HCT116 (cell line): ENCODE measurements around the gene GABRG2. TPM values are rescaled to one million over a fixed set of nuclear protein-coding genes. Genes with fewer than 3 reads are reported as not detected.

Source experiments
- ATAC-seq: fragments of 200-7000 bp; cut with Tn5 transposase; 2 replicates; pipeline ENCODE4 v1.9.1; 2020; ENCODE audit warnings: mild to moderate bottlenecking, moderate library complexity
- BruUV-seq: library from RNA; stranded (reverse); fragments of 400-500 nt; replicated peaks from 2 replicates; lab custom pipeline; 2021; lab: Mats Ljungman, UMichigan
- CTCF ChIA-PET: fragments of 300-600 bp; sonication (Branson Sonifier 250); formaldehyde crosslinking; loops from one replicate; lab custom pipeline; 2021; ENCODE audit warnings: antibody characterized with exemption; lab: Charles Lee
- POLR2A ChIA-PET: fragments of 300-600, 350-600 bp; sonication (Branson Sonifier 250); formaldehyde crosslinking; loops from one replicate; lab custom pipeline; 2021; ENCODE audit warnings: antibody characterized with exemption; lab: Charles Lee
- RAD21 ChIA-PET, 2 experiments: fragments of 300-600 bp; sonication (Branson Sonifier 250); formaldehyde crosslinking; loops; one replicate each; lab custom pipeline; 2023; ENCODE audit warnings: low total read pairs in 2 of 2; ENCODE audit not compliant: uncharacterized antibody in 2 of 2, unreplicated experiment in 2 of 2, low non-redundant PET in 1 of 2; lab: Charles Lee
- DNase-seq: peaks from one replicate; pipeline ENCODE4 v3.0.0-alpha.2; 2010; ENCODE audit warnings: low read depth, low spot score
- H2AFZ ChIP-seq: fragments of 200-600 bp; shearing (Covaris generic), sonication (generic); 2 replicates; pipeline ENCODE4 v1.6.1; 2017; ENCODE audit warnings: low read depth, mixed run types, mixed read lengths, antibody characterized with exemption, low read length; ENCODE audit not compliant: poor library complexity, severe bottlenecking
- H3K27ac ChIP-seq: 2 replicates; pipeline ENCODE4 v1.5.1; 2012; ENCODE audit warnings: low read depth, low read length
- H3K27me3 ChIP-seq: fragments of 200-600 bp; sonication (generic); 2 replicates; pipeline ENCODE4 v1.6.1; 2016; ENCODE audit warnings: mixed run types, low read length, mixed read lengths; ENCODE audit not compliant: insufficient read depth
- H3K36me3 ChIP-seq, 2 experiments: fragments of 200-500 bp in 1 of 2; fragments of 200-600 bp in 1 of 2; sonication (Bioruptor generic) in 1 of 2; sonication (generic) in 1 of 2; 2 replicates each; pipeline versions ENCODE4 v1.5.1 to v1.6.1; 2014 to 2016; ENCODE audit warnings: low read length in 2 of 2, inconsistent platforms in 1 of 2, mixed read lengths in 1 of 2, mixed run types in 1 of 2; ENCODE audit not compliant: insufficient read depth in 2 of 2, control insufficient read depth in 1 of 2
- H3K4me1 ChIP-seq, 2 experiments: fragments of 200-600 bp in 1 of 2; sonication (generic) in 1 of 2; 2 replicates each; pipeline versions ENCODE4 v1.5.1 to v1.6.1; 2012 to 2017; ENCODE audit warnings: low read length in 2 of 2, inconsistent platforms in 1 of 2, mild to moderate bottlenecking in 1 of 2, mixed read lengths in 1 of 2, mixed run types in 1 of 2, moderate library complexity in 1 of 2; ENCODE audit not compliant: insufficient read depth in 2 of 2, control insufficient read depth in 1 of 2
- H3K4me2 ChIP-seq: fragments of 200-600 bp; sonication (generic); 2 replicates; pipeline ENCODE4 v1.6.1; 2017; ENCODE audit warnings: mixed run types, low read length, mixed read lengths
- H3K4me3 ChIP-seq, 2 experiments: fragments of 200-600 bp in 1 of 2; sonication (generic) in 1 of 2; replicated peaks in 1 of 2; 2 replicates each; pipeline ENCODE4 v1.5.1; 2011 to 2016; ENCODE audit warnings: low read length in 2 of 2, control low read depth in 1 of 2, low read depth in 1 of 2, mild to moderate bottlenecking in 1 of 2, mixed read lengths in 1 of 2, mixed run types in 1 of 2
- H3K79me2 ChIP-seq: fragments of 200-600 bp; sonication (generic); 2 replicates; pipeline ENCODE4 v1.6.1; 2017; ENCODE audit warnings: mild to moderate bottlenecking, mixed run types, low read length, moderate library complexity, mixed read lengths; ENCODE audit not compliant: insufficient read depth
- H3K9ac ChIP-seq: fragments of 200-600 bp; sonication (generic); 2 replicates; pipeline ENCODE4 v1.6.1; 2016; ENCODE audit warnings: low read length, mixed read lengths
- H3K9me2 ChIP-seq: fragments of 200-600 bp; sonication (generic), shearing (Covaris generic); 2 replicates; pipeline ENCODE4 v1.6.1; 2017; ENCODE audit warnings: mixed run types, mild to moderate bottlenecking, moderate library complexity; ENCODE audit not compliant: insufficient read depth
- H3K9me3 ChIP-seq, 2 experiments: fragments of 200-500 bp in 1 of 2; fragments of 200-600 bp in 1 of 2; sonication (Bioruptor generic) in 1 of 2; sonication (generic) in 1 of 2; 2 replicates each; pipeline ENCODE4 v1.6.1; 2014 to 2017; ENCODE audit warnings: low read length in 2 of 2, mixed read lengths in 2 of 2, inconsistent platforms in 1 of 2, low read depth in 1 of 2, mild to moderate bottlenecking in 1 of 2, mixed run types in 1 of 2, moderate library complexity in 1 of 2; ENCODE audit not compliant: control insufficient read depth in 1 of 2, insufficient read depth in 1 of 2
- H4K20me1 ChIP-seq: fragments of 200-600 bp; sonication (generic), shearing (Covaris generic); 2 replicates; pipeline ENCODE4 v1.6.1; 2017; ENCODE audit warnings: mixed run types, mild to moderate bottlenecking, moderate library complexity; ENCODE audit not compliant: insufficient read depth
- ATF3 ChIP-seq: IDR thresholded peaks from 2 replicates; pipeline ENCODE4 v1.6.1; 2012
- CBX3 ChIP-seq: IDR thresholded peaks from 2 replicates; pipeline ENCODE4 v1.6.1; 2012; ENCODE audit warnings: low read depth
- CEBPB ChIP-seq: IDR thresholded peaks from 2 replicates; pipeline ENCODE4 v1.6.1; 2012; ENCODE audit warnings: low read depth
- CTCF ChIP-seq, 3 experiments: fragments of 200-600 bp in 1 of 3; sonication (generic) in 1 of 3; IDR thresholded peaks in 2 of 3; conservative IDR thresholded peaks in 1 of 3; 2 replicates each; pipeline ENCODE4 v1.5.1; 2012 to 2017; ENCODE audit warnings: low read depth in 2 of 3, low read length in 2 of 3, antibody characterized with exemption in 1 of 3, borderline replicate concordance in 1 of 3, control low read depth in 1 of 3, mild to moderate bottlenecking in 1 of 3, mixed read lengths in 1 of 3, mixed run types in 1 of 3, moderate library complexity in 1 of 3; ENCODE audit not compliant: insufficient read depth in 1 of 3
- EGR1 ChIP-seq: IDR thresholded peaks from 2 replicates; pipeline ENCODE4 v1.6.1; 2012; ENCODE audit warnings: low read depth
- EZH2 ChIP-seq: fragments of 200-600 bp; sonication (generic); IDR thresholded peaks from 2 replicates; pipeline ENCODE4 v1.6.1; 2017; ENCODE audit warnings: antibody characterized with exemption, mixed run types
- EZH2phosphoT487 ChIP-seq: fragments of 200-600 bp; IDR thresholded peaks from 2 replicates; pipeline ENCODE4 v1.6.1; 2018; ENCODE audit warnings: antibody characterized with exemption, borderline replicate concordance
- FOSL1 ChIP-seq: IDR thresholded peaks from 2 replicates; pipeline ENCODE4 v1.6.1; 2012; ENCODE audit warnings: low read depth
- JUND ChIP-seq: IDR thresholded peaks from 2 replicates; pipeline ENCODE4 v1.6.1; 2012
- POLR2A ChIP-seq: IDR thresholded peaks from 2 replicates; pipeline ENCODE4 v1.7.0; 2011; ENCODE audit warnings: borderline replicate concordance; ENCODE audit not compliant: insufficient read depth, insufficient read length; ENCODE audit errors: extremely low read depth
- RAD21 ChIP-seq: IDR thresholded peaks from 2 replicates; pipeline ENCODE4 v1.6.1; 2012; ENCODE audit warnings: low read depth, mild to moderate bottlenecking
- SIN3A ChIP-seq: IDR thresholded peaks from 2 replicates; pipeline ENCODE4 v1.6.1; 2012; ENCODE audit warnings: low read depth
- SP1 ChIP-seq: IDR thresholded peaks from 2 replicates; pipeline ENCODE4 v1.6.1; 2012; ENCODE audit warnings: low read depth
- SRF ChIP-seq: IDR thresholded peaks from 2 replicates; pipeline ENCODE4 v1.6.1; 2012; ENCODE audit warnings: low read depth
- ZBTB33 ChIP-seq: IDR thresholded peaks from 2 replicates; pipeline ENCODE4 v1.6.1; 2011; ENCODE audit warnings: mild to moderate bottlenecking, low read length, moderate library complexity; ENCODE audit not compliant: insufficient replicate concordance; ENCODE audit errors: extremely low read depth
- intact Hi-C: fragments of 100-400 bp; cut with micrococcal nuclease; formaldehyde crosslinking; loops from 2 replicates; pipeline ENCODE4 v1.10.0; 2022
- total RNA-seq: library from RNA; stranded (reverse); gene quantifications from one replicate; pipeline ENCODE4 v1.2.1, GENCODE V29; 2021; ENCODE audit not compliant: unreplicated experiment

GABRG2 gene
- total RNA-seq, 1 experiment from 2014 or later = 5.8 TPM

GRCh38 chr5:162067162-162067561 lies 411 bp upstream of the GABRG2 start:
- H3K27me3 ChIP-seq = no peaks in the 10 kb centered on the region
- H3K9me3 ChIP-seq = no peaks in the 10 kb centered on the region
- no peaks in the 10 kb centered on the region for H3K36me3 ChIP-seq
- no peak overlapping the region for H3K4me2 ChIP-seq
- H3K79me2 ChIP-seq = no peaks in the 10 kb centered on the region
- no peak overlapping the region for H3K4me3 ChIP-seq
- no peak overlapping the region for H3K9ac ChIP-seq
- no peak overlapping the region for H2AFZ ChIP-seq
- no peak overlapping the region for H3K27ac ChIP-seq
- CTCF ChIA-PET = no interaction called here
- no peaks in the 10 kb centered on the region for H3K4me1 ChIP-seq
- H4K20me1 ChIP-seq = no peaks in the 10 kb centered on the region
- TF ChIP-seq EZH2 (no peak), ZBTB33 (no peak), CEBPB (no peak), ATF3 (no peak), SRF (no peak), POLR2A (no peak), EZH2phosphoT487 (no peak), RAD21 (no peak), SIN3A (no peak), JUND (no peak), CBX3 (no peak), EGR1 (no peak), SP1 (no peak), CTCF (IDR thresholded peaks at IDR 0.05 in 2 of 3, conservative IDR thresholded peaks at IDR 0.05 in 1 of 3; ENCODE audit: borderline replicate concordance in 1 of 3, insufficient read depth in 1 of 3, low read depth in 2 of 3, low read length in 2 of 3) (no peak), FOSL1 (no peak)
- intact Hi-C loops = no loop called here
- no TSS peak for BruUV-seq
- no peaks in the 10 kb centered on the region for H3K9me2 ChIP-seq
- no peak for DNase-seq
- no peak for ATAC-seq
- POLR2A ChIA-PET = no interaction called here
- RAD21 ChIA-PET = no interaction called here
